H9 (cell line): Measurements from ENCODE around the gene TSKU. TPM values are rescaled to one million over a fixed set of nuclear protein-coding genes. Genes with fewer than 3 reads are reported as not detected.

Experiments used
- DNase-seq: peaks from one replicate; pipeline ENCODE4 v3.0.0-alpha.2; 2017
- H2AFZ ChIP-seq: one replicate; pipeline ENCODE4 v1.6.1; 2013; ENCODE audit warnings: mild to moderate bottlenecking, low read length, control low read depth, moderate library complexity
- H2AK5ac ChIP-seq: 2 replicates; pipeline ENCODE4 v1.6.1; 2013; ENCODE audit warnings: low read length, control low read depth, mixed read lengths; ENCODE audit not compliant: insufficient read length
- H2BK120ac ChIP-seq: one replicate; pipeline ENCODE4 v1.6.1; 2013; ENCODE audit warnings: low read depth, mild to moderate bottlenecking, low read length, control low read depth, inconsistent platforms; ENCODE audit not compliant: poor library complexity, severe bottlenecking
- H2BK12ac ChIP-seq: 2 replicates; pipeline ENCODE4 v1.6.1; 2013; ENCODE audit warnings: low read length, control low read depth, mixed read lengths, low read depth; ENCODE audit not compliant: insufficient read length
- H2BK15ac ChIP-seq: 2 replicates; pipeline ENCODE4 v1.6.1; 2013; ENCODE audit warnings: low read depth, low read length, control low read depth
- H2BK20ac ChIP-seq: one replicate; pipeline ENCODE4 v1.6.1; 2013; ENCODE audit warnings: low read depth, mild to moderate bottlenecking, low read length, control low read depth, inconsistent platforms; ENCODE audit not compliant: poor library complexity, severe bottlenecking
- H2BK5ac ChIP-seq: 2 replicates; pipeline ENCODE4 v1.6.1; 2013; ENCODE audit warnings: low read length, control low read depth, mixed read lengths; ENCODE audit not compliant: insufficient read length
- H3K14ac ChIP-seq: 2 replicates; pipeline ENCODE4 v1.6.1; 2013; ENCODE audit warnings: low read length, control low read depth; ENCODE audit not compliant: insufficient read depth
- H3K18ac ChIP-seq: 2 replicates; pipeline ENCODE4 v1.6.1; 2013; ENCODE audit warnings: low read depth, mild to moderate bottlenecking, mixed read lengths, low read length, control low read depth; ENCODE audit not compliant: insufficient read length
- H3K23ac ChIP-seq: 2 replicates; pipeline ENCODE4 v1.6.1; 2013; ENCODE audit warnings: low read length, control low read depth, mixed read lengths, low read depth; ENCODE audit not compliant: insufficient read length
- H3K23me2 ChIP-seq: 2 replicates; pipeline ENCODE4 v1.6.1; 2013; ENCODE audit warnings: low read depth, mild to moderate bottlenecking, mixed read lengths, low read length, control low read depth; ENCODE audit not compliant: insufficient read length, poor library complexity, severe bottlenecking
- H3K27ac ChIP-seq: 2 replicates; pipeline ENCODE4 v1.5.1; 2013; ENCODE audit warnings: low read length, control low read depth, mixed read lengths, low read depth; ENCODE audit not compliant: insufficient read length
- H3K27me3 ChIP-seq: 2 replicates; pipeline ENCODE4 v1.6.1; 2013; ENCODE audit warnings: low read length, control low read depth, inconsistent platforms; ENCODE audit not compliant: insufficient read depth
- H3K4ac ChIP-seq: 2 replicates; pipeline ENCODE4 v1.6.1; 2013; ENCODE audit warnings: low read depth, mild to moderate bottlenecking, control low read depth, inconsistent platforms, low read length, moderate library complexity
- H3K4me1 ChIP-seq: 2 replicates; pipeline ENCODE4 v1.6.1; 2013; ENCODE audit warnings: low read length, control low read depth, inconsistent platforms; ENCODE audit not compliant: insufficient read depth
- H3K4me2 ChIP-seq: 2 replicates; pipeline ENCODE4 v1.6.1; 2013; ENCODE audit warnings: low read length, control low read depth, mixed read lengths; ENCODE audit not compliant: insufficient read length, insufficient read depth
- H3K56ac ChIP-seq: 2 replicates; pipeline ENCODE4 v1.6.1; 2013; ENCODE audit warnings: low read depth, mild to moderate bottlenecking, mixed read lengths, low read length, control low read depth; ENCODE audit not compliant: insufficient read length
- H3K79me1 ChIP-seq: 2 replicates; pipeline ENCODE4 v1.6.1; 2013; ENCODE audit warnings: low read depth, mild to moderate bottlenecking, moderate library complexity, low read length, control low read depth, inconsistent platforms; ENCODE audit not compliant: insufficient read depth, poor library complexity, severe bottlenecking
- H3K79me2 ChIP-seq: 2 replicates; pipeline ENCODE4 v1.6.1; 2013; ENCODE audit warnings: low read length, control low read depth, inconsistent platforms; ENCODE audit not compliant: insufficient read depth
- H3K9ac ChIP-seq: 2 replicates; pipeline ENCODE4 v1.6.1; 2013; ENCODE audit warnings: low read length, control low read depth, mixed read lengths; ENCODE audit not compliant: insufficient read length; ENCODE audit errors: extremely low read depth
- H3K9me3 ChIP-seq: one replicate; pipeline ENCODE4 v1.6.1; 2013; ENCODE audit warnings: low read depth, low read length, inconsistent platforms; ENCODE audit not compliant: control insufficient read depth
- H3T11ph ChIP-seq: one replicate; pipeline ENCODE4 v1.6.1; 2013; ENCODE audit warnings: mild to moderate bottlenecking, low read length, control low read depth, inconsistent platforms
- H4K20me1 ChIP-seq: one replicate; pipeline ENCODE4 v1.6.1; 2013; ENCODE audit not compliant: control insufficient read depth, insufficient read length, insufficient read depth
- H4K5ac ChIP-seq: 2 replicates; pipeline ENCODE4 v1.6.1; 2013; ENCODE audit warnings: low read depth, mild to moderate bottlenecking, mixed read lengths, low read length, control low read depth; ENCODE audit not compliant: insufficient read length
- H4K8ac ChIP-seq: replicated peaks from 2 replicates; pipeline ENCODE4 v1.6.1; 2013; ENCODE audit warnings: low read length, control low read depth, mixed read lengths, low read depth; ENCODE audit not compliant: insufficient read length
- H4K91ac ChIP-seq: 2 replicates; pipeline ENCODE4 v1.6.1; 2013; ENCODE audit warnings: low read depth, mild to moderate bottlenecking, moderate library complexity, mixed read lengths, low read length, control low read depth; ENCODE audit not compliant: insufficient read length
- H3K27ac Mint-ChIP-seq, 3 experiments: 2 replicates in 2 of 3; 3 replicates in 1 of 3; pipeline ENCODE4 v1.8.0; 2020 to 2021; ENCODE audit warnings: mixed read lengths in 3 of 3, mild to moderate bottlenecking in 1 of 3, moderate library complexity in 1 of 3
- H3K27me3 Mint-ChIP-seq: 2 replicates; pipeline ENCODE4 v1.8.0; 2021; ENCODE audit warnings: low read depth, mild to moderate bottlenecking, moderate library complexity, mixed read lengths
- H3K36me3 Mint-ChIP-seq, 3 experiments: 2 replicates in 2 of 3; 3 replicates in 1 of 3; pipeline ENCODE4 v1.8.0; 2020 to 2021; ENCODE audit warnings: low read depth in 3 of 3, mixed read lengths in 3 of 3; ENCODE audit not compliant: insufficient read depth in 1 of 3
- H3K4me1 Mint-ChIP-seq, 2 experiments: 2 replicates each; pipeline ENCODE4 v1.8.0; 2020; ENCODE audit warnings: mixed read lengths in 2 of 2
- H3K4me3 Mint-ChIP-seq, 2 experiments: 2 replicates in 1 of 2; 3 replicates in 1 of 2; pipeline ENCODE4 v1.8.0; 2020 to 2021; ENCODE audit warnings: mild to moderate bottlenecking in 2 of 2, mixed read lengths in 2 of 2, moderate library complexity in 1 of 2
- H3K9me3 Mint-ChIP-seq, 2 experiments: 2 replicates in 1 of 2; 3 replicates in 1 of 2; pipeline ENCODE4 v1.8.0; 2020; ENCODE audit warnings: mild to moderate bottlenecking in 2 of 2, mixed read lengths in 2 of 2, moderate library complexity in 1 of 2
- WGBS: extraction: QIAGEN DNeasy Blood & Tissue Kit; methylation state at CpG from one replicate; pipeline ENCODE4 v1.1.7; 2013; ENCODE audit warnings: missing lambda C conversion rate, low lambda C conversion rate, mixed read lengths; ENCODE audit not compliant: insufficient read length; ENCODE audit errors: extremely low coverage; 5-methylcytosine and 5-hydroxymethylcytosine counted together
- total RNA-seq: library from RNA; stranded (reverse); gene quantifications from 2 replicates; pipeline ENCODE4 v1.2.1, GENCODE V29; 2021
- TF ChIP-seq, protein P1 (sequence below): fragments of 200-600 bp; sonication (generic); conservative IDR thresholded peaks from 3 replicates; pipeline ENCODE4 v1.8.0; 2021; ENCODE audit warnings: antibody characterized with exemption, mild to moderate bottlenecking

The TSKU gene
- total RNA-seq, 1 experiment from 2014 or later: 25.4 TPM

DNA sequence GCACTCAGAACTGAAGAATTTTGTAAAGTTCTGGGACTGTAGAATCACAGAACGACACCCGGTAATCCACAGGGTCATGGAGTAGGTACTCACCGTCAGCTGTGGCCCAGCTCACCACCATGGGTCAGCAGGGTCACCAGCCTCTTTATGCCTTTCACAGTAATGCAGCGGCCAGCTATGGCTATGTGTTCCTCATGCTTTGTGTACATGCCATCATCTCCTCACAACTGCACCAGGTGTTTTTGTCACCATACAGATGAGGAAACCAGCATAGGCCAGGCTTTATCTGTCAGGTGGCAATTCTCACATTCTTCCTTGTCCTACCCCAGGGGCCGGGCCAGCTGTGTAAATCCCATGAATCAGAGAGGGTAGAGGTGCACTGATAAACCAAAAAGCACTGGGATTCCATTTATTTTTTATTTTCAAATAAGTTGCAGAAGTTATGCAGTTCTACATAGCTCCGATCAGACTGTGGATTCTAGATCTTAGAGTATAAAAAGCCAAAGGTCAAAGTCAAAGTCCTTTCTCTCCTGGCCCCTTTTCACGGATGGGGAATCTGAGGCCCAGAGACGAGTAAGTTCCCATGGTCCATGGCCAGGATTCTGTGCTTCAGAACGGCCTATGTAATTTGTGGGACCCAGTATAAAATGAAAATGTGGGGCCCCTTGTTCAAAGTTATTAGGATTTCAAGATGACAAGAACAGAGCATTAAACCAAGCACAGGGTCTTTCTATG lies 17.5 kb downstream of the TSKU start:
- Histone ChIP-seq H3K9ac (no peak overlapping the region), H4K91ac (no peak overlapping the region), H4K5ac (no peak overlapping the region), H4K8ac (no peak overlapping the region), H2BK15ac (no peak overlapping the region), H3K4me1 (no peaks in the 10 kb centered on the region; the same call in 1 of the 2 replicates), H3K56ac (no peak overlapping the region), H3K9me3 (no peaks in the 10 kb centered on the region), H3K4me2 (no peak overlapping the region), H3K79me1 (no peaks in the 10 kb centered on the region), H2BK20ac (no peak overlapping the region), H2AFZ (no peak overlapping the region), H2BK5ac (no peak overlapping the region), H4K20me1 (no peaks in the 10 kb centered on the region), H2BK12ac (no peak overlapping the region), H3K27me3 (no peaks in the 10 kb centered on the region), H3K23me2 (no peaks in the 10 kb centered on the region), H3K4ac (no peak overlapping the region), H2AK5ac (no peak overlapping the region), H3K79me2 (no peaks in the 10 kb centered on the region; the same call in 1 of the 2 replicates), H3T11ph (no peak overlapping the region), H3K14ac (no peak overlapping the region), H3K23ac (no peak overlapping the region), H3K27ac (no peak overlapping the region), H3K18ac (no peak overlapping the region), H2BK120ac (no peak overlapping the region)
- Mint-ChIP-seq H3K27me3 (peaks cover 6% of the 10 kb centered on the region), H3K27ac (no peak overlapping the region), H3K4me3 (no peak overlapping the region), H3K36me3 (peaks cover 11 to 13% (median 12%) of the 10 kb centered on the region in 3 experiments), H3K4me1 (peaks cover 30 to 52% of the 10 kb centered on the region in 2 experiments), H3K9me3 (no peaks in the 10 kb centered on the region)
- DNase-seq: peak; percentile 19
- no CpG with 5 or more reads among the region's 9 CpGs for WGBS
- TF ChIP-seq, protein P1, sequence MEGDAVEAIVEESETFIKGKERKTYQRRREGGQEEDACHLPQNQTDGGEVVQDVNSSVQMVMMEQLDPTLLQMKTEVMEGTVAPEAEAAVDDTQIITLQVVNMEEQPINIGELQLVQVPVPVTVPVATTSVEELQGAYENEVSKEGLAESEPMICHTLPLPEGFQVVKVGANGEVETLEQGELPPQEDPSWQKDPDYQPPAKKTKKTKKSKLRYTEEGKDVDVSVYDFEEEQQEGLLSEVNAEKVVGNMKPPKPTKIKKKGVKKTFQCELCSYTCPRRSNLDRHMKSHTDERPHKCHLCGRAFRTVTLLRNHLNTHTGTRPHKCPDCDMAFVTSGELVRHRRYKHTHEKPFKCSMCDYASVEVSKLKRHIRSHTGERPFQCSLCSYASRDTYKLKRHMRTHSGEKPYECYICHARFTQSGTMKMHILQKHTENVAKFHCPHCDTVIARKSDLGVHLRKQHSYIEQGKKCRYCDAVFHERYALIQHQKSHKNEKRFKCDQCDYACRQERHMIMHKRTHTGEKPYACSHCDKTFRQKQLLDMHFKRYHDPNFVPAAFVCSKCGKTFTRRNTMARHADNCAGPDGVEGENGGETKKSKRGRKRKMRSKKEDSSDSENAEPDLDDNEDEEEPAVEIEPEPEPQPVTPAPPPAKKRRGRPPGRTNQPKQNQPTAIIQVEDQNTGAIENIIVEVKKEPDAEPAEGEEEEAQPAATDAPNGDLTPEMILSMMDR: no peak
